HG02973 (cell line): ENCODE results near the gene IPPK.

Experiments used
- ATAC-seq: cut with Tn5 transposase; IDR thresholded peaks from one replicate; pipeline ENCODE4 v1.9.1; 2021; ENCODE audit warnings: moderate library complexity; ENCODE audit not compliant: unreplicated experiment

IPPK gene

GRCh38 chr9:92696619-92697018, 26.7 kb upstream of the IPPK start:
- no peak for ATAC-seq

- ATAC-seq = no peak
These were observed 17.0 kb upstream of the IPPK start for GRCh38 chr9:92686954-92687353.

- no peak for ATAC-seq
These were observed 15.1 kb upstream of the IPPK start for GRCh38 chr9:92685022-92685421.

- no peak for ATAC-seq
These were observed 12.3 kb upstream of the IPPK start for GRCh38 chr9:92682269-92682668.

GRCh38 chr9:92680166-92681119, 10.5 kb upstream of the IPPK start:
- ATAC-seq = no peak

- ATAC-seq = no peak
These were observed 9.7 kb upstream of the IPPK start for GRCh38 chr9:92679413-92680165.

- no peak for ATAC-seq
These were observed 1.4 kb upstream of the IPPK start for GRCh38 chr9:92671323-92671722.

GRCh38 chr9:92669527-92669889, 423 bp downstream of the IPPK start:
- peak; percentile 3 for ATAC-seq

GRCh38 chr9:92668746-92669526, 995 bp downstream of the IPPK start:
- peak; percentile 13 for ATAC-seq

GRCh38 chr9:92666912-92667532, 2.9 kb downstream of the IPPK start:
- ATAC-seq = no peak

- no peak for ATAC-seq
These were observed 3.7 kb downstream of the IPPK start for GRCh38 chr9:92666236-92666635.

- ATAC-seq = no peak
These were observed 4.1 kb downstream of the IPPK start for GRCh38 chr9:92665836-92666235.

- ATAC-seq = peak; percentile 42
These were observed 5.4 kb downstream of the IPPK start for GRCh38 chr9:92664394-92665152.

- no peak for ATAC-seq
These were observed 6.0 kb downstream of the IPPK start for GRCh38 chr9:92663951-92664350.

GRCh38 chr9:92663126-92663525, 6.8 kb downstream of the IPPK start:
- no peak for ATAC-seq

GRCh38 chr9:92661743-92662142, 8.2 kb downstream of the IPPK start:
- no peak for ATAC-seq

- no peak for ATAC-seq
These were observed 8.8 kb downstream of the IPPK start for GRCh38 chr9:92661127-92661526.

- ATAC-seq = no peak
These were observed 9.7 kb downstream of the IPPK start for GRCh38 chr9:92660266-92660665.

GRCh38 chr9:92659601-92660000, 10.3 kb downstream of the IPPK start:
- no peak for ATAC-seq

GRCh38 chr9:92658611-92659010, 11.3 kb downstream of the IPPK start:
- ATAC-seq = no peak
